Measurements from ENCODE around the gene DES. TPM values are rescaled to one million over a fixed set of nuclear protein-coding genes. Genes with fewer than 3 reads are reported as not detected.
"Not testable (repeated sequence)": the region's sequence is repeated elsewhere in the genome, so short reads cannot be mapped to it uniquely, and the experiment has no call there.

Gene DES
- total RNA-seq, 1 experiment from 2014 or later, result not detected

DNA sequence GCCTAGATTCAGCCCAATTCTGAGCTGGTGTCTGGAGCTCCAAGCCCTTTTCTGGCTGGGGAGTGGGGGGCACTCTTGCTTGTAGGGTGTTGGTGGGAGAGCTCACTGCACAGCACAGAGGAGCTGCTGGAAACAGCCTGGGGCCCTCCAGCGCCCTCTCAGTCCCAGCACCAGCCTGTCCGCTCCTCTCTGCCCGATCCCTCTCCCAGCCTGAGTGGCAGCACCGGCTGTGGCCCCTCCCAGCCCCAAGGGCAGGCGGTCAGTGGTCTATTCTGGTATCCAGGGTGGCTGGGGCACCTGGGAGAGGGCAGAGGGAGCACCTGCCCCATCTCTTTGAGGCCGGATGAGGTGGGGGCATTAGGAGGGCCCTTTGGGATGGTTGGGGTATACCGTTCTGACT lies 13.2 kb upstream of the DES start:
- peaks cover 6% of the 10 kb centered on the region for H3K4me1 Mint-ChIP-seq (ENCODE audit: insufficient read depth, unreplicated experiment)
- TF ChIP-seq, protein P1, sequence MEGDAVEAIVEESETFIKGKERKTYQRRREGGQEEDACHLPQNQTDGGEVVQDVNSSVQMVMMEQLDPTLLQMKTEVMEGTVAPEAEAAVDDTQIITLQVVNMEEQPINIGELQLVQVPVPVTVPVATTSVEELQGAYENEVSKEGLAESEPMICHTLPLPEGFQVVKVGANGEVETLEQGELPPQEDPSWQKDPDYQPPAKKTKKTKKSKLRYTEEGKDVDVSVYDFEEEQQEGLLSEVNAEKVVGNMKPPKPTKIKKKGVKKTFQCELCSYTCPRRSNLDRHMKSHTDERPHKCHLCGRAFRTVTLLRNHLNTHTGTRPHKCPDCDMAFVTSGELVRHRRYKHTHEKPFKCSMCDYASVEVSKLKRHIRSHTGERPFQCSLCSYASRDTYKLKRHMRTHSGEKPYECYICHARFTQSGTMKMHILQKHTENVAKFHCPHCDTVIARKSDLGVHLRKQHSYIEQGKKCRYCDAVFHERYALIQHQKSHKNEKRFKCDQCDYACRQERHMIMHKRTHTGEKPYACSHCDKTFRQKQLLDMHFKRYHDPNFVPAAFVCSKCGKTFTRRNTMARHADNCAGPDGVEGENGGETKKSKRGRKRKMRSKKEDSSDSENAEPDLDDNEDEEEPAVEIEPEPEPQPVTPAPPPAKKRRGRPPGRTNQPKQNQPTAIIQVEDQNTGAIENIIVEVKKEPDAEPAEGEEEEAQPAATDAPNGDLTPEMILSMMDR (IDR thresholded peaks at IDR 0.05; ENCODE audit: unreplicated experiment), result no peak
- H3K4me3 Mint-ChIP-seq (ENCODE audit: unreplicated experiment), result no peak overlapping the region
- no peak for DNase-seq (ENCODE audit: unreplicated experiment)
- CTCF ChIA-PET, result interaction anchor here (0.9 to 9.1 kb wide), 9 partner anchors 19 to 284 kb away, joined by 3 to 287 read pairs (median 8); no protein-coding TSS in a partner anchor
- H3K36me3 Mint-ChIP-seq (ENCODE audit: insufficient read depth, unreplicated experiment), result no peaks in the 10 kb centered on the region
- no peaks in the 10 kb centered on the region for H3K9me3 Mint-ChIP-seq (ENCODE audit: unreplicated experiment)
- POLR2A ChIA-PET, result interaction anchor here (3.1 kb wide), 1 partner anchor 125 kb away, joined by 14 read pairs; no protein-coding TSS in a partner anchor
- H3K27ac Mint-ChIP-seq (ENCODE audit: low read depth, unreplicated experiment), result no peak overlapping the region
- H3K27me3 Mint-ChIP-seq (ENCODE audit: insufficient read depth, unreplicated experiment), result no peaks in the 10 kb centered on the region
- no TSS peak for BruUV-seq (replicated peaks)
- intact Hi-C loops (cut with micrococcal nuclease), result loop anchor here (5.0 kb wide), 1 partner anchor 282 kb away; no protein-coding TSS in a partner anchor

DNA sequence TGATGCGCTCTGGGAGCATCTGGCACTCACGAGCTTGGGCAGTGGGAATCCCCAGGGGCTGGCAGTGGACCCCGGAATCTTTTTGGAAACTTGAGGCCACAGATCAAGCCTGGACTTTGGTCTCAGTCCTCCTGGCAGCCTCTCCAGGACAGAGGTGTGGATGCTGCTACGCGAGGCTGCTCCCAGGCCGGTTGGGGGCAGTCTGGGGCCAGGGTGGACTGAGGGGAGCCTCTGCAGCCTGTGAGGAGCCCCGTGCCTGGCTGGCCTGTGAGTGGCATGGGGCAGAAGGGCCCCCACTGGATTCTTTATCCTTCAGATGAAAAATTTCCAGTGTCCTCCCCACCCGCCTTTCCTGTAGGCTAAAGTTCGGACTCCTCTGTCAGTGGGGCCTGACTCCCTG lies 12.7 kb upstream of the DES start:
- Mint-ChIP-seq H3K4me1 (ENCODE audit: insufficient read depth, unreplicated experiment) (peaks cover 6% of the 10 kb centered on the region), H3K9me3 (ENCODE audit: unreplicated experiment) (no peaks in the 10 kb centered on the region), H3K36me3 (ENCODE audit: insufficient read depth, unreplicated experiment) (no peaks in the 10 kb centered on the region), H3K27me3 (ENCODE audit: insufficient read depth, unreplicated experiment) (no peaks in the 10 kb centered on the region), H3K4me3 (ENCODE audit: unreplicated experiment) (no peak overlapping the region), H3K27ac (ENCODE audit: low read depth, unreplicated experiment) (no peak overlapping the region)
- TF ChIP-seq, protein P1 (IDR thresholded peaks at IDR 0.05; ENCODE audit: unreplicated experiment), result no peak
- DNase-seq (ENCODE audit: unreplicated experiment), result no peak
- ChIA-PET POLR2A (interaction anchor here (3.1 kb wide), 1 partner anchor 124 kb away, joined by 14 read pairs; no protein-coding TSS in a partner anchor), CTCF (interaction anchor here (0.5 to 9.1 kb wide), 6 partner anchors 19 to 364 kb away, joined by 3 to 287 read pairs (median 8); no protein-coding TSS in a partner anchor)
- BruUV-seq (replicated peaks), result no TSS peak
- intact Hi-C loops (cut with micrococcal nuclease), result no loop called here

DNA sequence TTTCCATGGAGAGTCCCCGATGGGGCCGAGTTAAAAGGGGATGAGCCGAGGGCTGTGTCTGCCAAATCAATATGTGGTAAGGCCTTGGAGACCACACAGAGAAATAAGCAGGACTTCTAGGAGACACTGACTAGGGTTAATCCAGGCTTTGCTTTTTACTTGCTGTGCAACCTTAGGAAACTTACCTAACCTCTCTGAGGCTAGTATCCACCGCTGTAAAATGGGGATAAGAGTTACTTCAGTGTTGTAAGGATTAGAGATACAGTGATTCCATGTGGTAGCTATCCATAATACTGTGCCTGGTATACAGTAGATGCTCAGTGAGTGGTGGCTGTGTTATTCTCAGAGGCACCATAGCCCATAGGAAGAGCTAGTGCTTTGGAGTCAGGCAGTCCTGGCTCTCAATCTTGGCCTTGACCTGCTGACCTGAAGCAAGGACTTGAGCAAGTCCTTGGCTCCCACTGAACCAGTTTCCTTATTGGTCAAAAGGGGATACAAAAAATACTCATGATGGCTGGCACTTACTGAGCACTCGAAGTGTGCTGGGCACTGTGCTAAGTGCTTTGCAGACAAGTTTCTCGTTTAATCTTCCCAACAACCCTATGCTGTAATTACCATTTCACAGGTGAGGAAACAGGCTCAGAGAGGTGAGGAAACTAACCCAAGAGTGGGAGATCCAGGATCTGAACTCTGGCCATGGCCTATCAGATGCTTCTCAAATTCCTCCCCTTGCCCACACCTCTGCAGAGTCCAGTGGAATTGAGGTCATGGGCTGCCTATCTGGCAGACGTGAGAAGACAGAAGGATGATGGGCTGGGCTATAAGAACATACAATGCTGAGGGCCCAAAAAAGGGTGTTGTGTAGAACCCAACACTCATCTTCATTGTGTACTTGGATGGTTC lies 12.0 kb upstream of the DES start:
- Mint-ChIP-seq H3K4me1 (ENCODE audit: insufficient read depth, unreplicated experiment) (peaks cover 6% of the 10 kb centered on the region), H3K27ac (ENCODE audit: low read depth, unreplicated experiment) (no peak overlapping the region), H3K4me3 (ENCODE audit: unreplicated experiment) (no peak overlapping the region), H3K36me3 (ENCODE audit: insufficient read depth, unreplicated experiment) (no peaks in the 10 kb centered on the region), H3K9me3 (ENCODE audit: unreplicated experiment) (no peaks in the 10 kb centered on the region), H3K27me3 (ENCODE audit: insufficient read depth, unreplicated experiment) (no peaks in the 10 kb centered on the region)
- ChIA-PET CTCF (interaction anchor here (0.5 to 9.1 kb wide), 5 partner anchors 9 to 365 kb away, joined by 3 to 287 read pairs (median 3); no protein-coding TSS in a partner anchor), POLR2A (no interaction called here)
- intact Hi-C loops (cut with micrococcal nuclease), result no loop called here
- TF ChIP-seq, protein P1 (IDR thresholded peaks at IDR 0.05; ENCODE audit: unreplicated experiment), result no peak
- no peak for DNase-seq (ENCODE audit: unreplicated experiment)
- BruUV-seq (replicated peaks), result no TSS peak

DNA sequence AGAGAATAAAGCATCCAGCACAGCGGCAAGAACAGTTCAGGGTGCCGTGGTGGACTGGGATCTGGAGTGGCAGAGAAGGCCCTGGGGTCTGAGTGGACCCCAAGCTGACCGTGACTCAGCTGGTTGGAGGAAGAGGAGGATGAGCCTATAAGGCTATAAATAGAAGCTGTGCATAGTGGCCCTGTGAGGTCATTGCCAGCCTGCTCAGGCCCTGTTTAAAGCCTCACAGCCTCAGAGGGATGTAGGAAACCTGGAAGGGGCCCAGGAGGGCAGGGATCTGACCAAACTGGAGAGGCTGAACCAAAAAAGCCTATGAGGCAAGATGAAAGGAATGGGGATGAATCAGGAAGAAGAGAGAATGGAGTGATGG lies 11.3 kb upstream of the DES start:
- no TSS peak for BruUV-seq (replicated peaks)
- DNase-seq (ENCODE audit: unreplicated experiment), result no peak
- H3K36me3 Mint-ChIP-seq (ENCODE audit: insufficient read depth, unreplicated experiment), result no peaks in the 10 kb centered on the region
- POLR2A ChIA-PET, result no interaction called here
- peaks cover 6% of the 10 kb centered on the region for H3K4me1 Mint-ChIP-seq (ENCODE audit: insufficient read depth, unreplicated experiment)
- intact Hi-C loops (cut with micrococcal nuclease), result no loop called here
- TF ChIP-seq, protein P1 (IDR thresholded peaks at IDR 0.05; ENCODE audit: unreplicated experiment), result no peak
- H3K27ac Mint-ChIP-seq (ENCODE audit: low read depth, unreplicated experiment), result no peak overlapping the region
- H3K27me3 Mint-ChIP-seq (ENCODE audit: insufficient read depth, unreplicated experiment), result no peaks in the 10 kb centered on the region
- H3K9me3 Mint-ChIP-seq (ENCODE audit: unreplicated experiment), result no peaks in the 10 kb centered on the region
- no peak overlapping the region for H3K4me3 Mint-ChIP-seq (ENCODE audit: unreplicated experiment)
- CTCF ChIA-PET, result interaction anchor here (0.6 to 0.9 kb wide), 4 partner anchors 10 to 123 kb away, joined by 3 read pairs; no protein-coding TSS in a partner anchor

DNA sequence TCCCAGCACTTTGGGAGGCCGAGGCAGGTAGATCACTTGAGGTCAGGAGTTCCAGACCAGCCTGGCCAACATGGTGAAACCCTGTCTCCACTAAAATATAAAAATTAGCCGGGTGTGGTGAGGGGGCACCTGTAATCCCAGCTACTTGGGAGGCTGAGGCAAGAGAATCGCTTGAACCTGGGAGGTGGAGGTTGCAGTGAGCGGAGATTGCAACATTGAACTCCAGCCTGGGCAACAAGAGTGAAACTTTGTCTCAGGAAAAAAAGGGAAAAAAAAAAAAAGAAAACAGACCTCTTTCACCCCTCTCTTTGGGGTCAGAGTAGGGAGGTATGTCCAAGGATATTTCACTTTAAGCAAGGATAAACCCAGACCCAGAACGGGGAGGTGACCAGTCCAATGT lies 10.8 kb upstream of the DES start:
- H3K4me1 Mint-ChIP-seq (ENCODE audit: insufficient read depth, unreplicated experiment); H3K27ac Mint-ChIP-seq (ENCODE audit: low read depth, unreplicated experiment); DNase-seq (ENCODE audit: unreplicated experiment); BruUV-seq (replicated peaks); H3K36me3 Mint-ChIP-seq (ENCODE audit: insufficient read depth, unreplicated experiment); H3K9me3 Mint-ChIP-seq (ENCODE audit: unreplicated experiment); H3K27me3 Mint-ChIP-seq (ENCODE audit: insufficient read depth, unreplicated experiment); intact Hi-C loops (cut with micrococcal nuclease); H3K4me3 Mint-ChIP-seq (ENCODE audit: unreplicated experiment); POLR2A ChIA-PET: not testable (repeated sequence)
- CTCF ChIA-PET, result interaction anchor here (0.7 to 1.2 kb wide), 2 partner anchors 118 to 120 kb away, joined by 3 to 4 read pairs; no protein-coding TSS in a partner anchor
